ENCODE results near the gene ELOA.

The ELOA gene

GRCh38 chr1:23699280-23700179 lies 43.7 kb upstream of the ELOA start:
- no peak for DNase-seq (ENCODE audit: low read depth)
- TF ChIP-seq, protein P1, sequence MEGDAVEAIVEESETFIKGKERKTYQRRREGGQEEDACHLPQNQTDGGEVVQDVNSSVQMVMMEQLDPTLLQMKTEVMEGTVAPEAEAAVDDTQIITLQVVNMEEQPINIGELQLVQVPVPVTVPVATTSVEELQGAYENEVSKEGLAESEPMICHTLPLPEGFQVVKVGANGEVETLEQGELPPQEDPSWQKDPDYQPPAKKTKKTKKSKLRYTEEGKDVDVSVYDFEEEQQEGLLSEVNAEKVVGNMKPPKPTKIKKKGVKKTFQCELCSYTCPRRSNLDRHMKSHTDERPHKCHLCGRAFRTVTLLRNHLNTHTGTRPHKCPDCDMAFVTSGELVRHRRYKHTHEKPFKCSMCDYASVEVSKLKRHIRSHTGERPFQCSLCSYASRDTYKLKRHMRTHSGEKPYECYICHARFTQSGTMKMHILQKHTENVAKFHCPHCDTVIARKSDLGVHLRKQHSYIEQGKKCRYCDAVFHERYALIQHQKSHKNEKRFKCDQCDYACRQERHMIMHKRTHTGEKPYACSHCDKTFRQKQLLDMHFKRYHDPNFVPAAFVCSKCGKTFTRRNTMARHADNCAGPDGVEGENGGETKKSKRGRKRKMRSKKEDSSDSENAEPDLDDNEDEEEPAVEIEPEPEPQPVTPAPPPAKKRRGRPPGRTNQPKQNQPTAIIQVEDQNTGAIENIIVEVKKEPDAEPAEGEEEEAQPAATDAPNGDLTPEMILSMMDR (conservative IDR thresholded peaks at IDR 0.05; ENCODE audit: low read depth, low read length) = no peak
- no peak overlapping the region for H3K4me3 ChIP-seq (ENCODE audit: low read depth, low read length)

- H3K4me3 ChIP-seq (ENCODE audit: low read depth, low read length) = no peak overlapping the region
- no peak for DNase-seq (ENCODE audit: low read depth)
- TF ChIP-seq, protein P1 (conservative IDR thresholded peaks at IDR 0.05; ENCODE audit: low read depth, low read length) = no peak
Measured at GRCh38 chr1:23701310-23701709, 42.0 kb upstream of the ELOA start.

DNA sequence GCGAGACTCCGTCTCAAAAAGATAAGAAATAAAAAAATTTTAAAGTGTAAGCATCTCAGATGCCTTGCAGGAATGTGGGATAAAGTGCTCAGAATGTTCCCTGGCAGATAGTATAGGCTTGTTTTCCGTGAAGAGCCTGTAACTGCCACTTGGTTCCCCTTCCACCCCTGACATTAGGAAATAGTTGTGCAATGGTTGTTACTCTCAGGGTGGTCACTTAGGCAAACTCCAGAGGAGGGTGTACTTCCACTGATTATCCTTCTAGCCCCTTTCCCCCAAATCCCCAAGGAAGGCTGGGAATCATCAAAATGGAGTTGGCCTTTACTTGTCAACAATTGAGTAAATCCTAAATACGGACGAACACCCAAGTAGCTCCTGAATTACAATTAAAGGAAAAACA lies 41.3 kb upstream of the ELOA start:
- H3K4me3 ChIP-seq (ENCODE audit: low read depth, low read length) = no peak overlapping the region
- TF ChIP-seq, protein P1 (conservative IDR thresholded peaks at IDR 0.05; ENCODE audit: low read depth, low read length) = no peak
- DNase-seq (ENCODE audit: low read depth) = no peak

- no peak for DNase-seq (ENCODE audit: low read depth)
- H3K4me3 ChIP-seq (ENCODE audit: low read depth, low read length) = no peak overlapping the region
- TF ChIP-seq, protein P1 (conservative IDR thresholded peaks at IDR 0.05; ENCODE audit: low read depth, low read length) = no peak
Measured at GRCh38 chr1:23704834-23705495, 38.3 kb upstream of the ELOA start.

DNA sequence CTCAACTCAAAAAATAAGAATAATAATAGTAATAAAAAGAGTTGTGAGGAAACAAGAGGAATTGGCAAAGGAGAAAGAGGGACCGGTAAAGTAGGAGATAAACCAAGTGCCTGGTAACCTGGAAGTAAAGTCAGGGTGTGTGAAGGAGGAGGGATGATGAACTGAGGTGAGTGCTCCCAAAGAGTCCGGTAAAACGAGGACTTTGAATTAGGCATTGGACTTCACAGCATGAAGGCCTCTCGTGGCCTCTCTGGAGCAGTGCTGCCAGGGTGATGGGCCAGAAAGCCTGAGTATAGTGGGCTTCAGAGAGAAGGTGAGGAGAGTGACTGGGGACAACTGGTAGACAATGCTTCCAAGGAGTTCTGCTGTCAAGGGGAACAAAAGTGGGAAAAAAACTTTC lies 34.0 kb upstream of the ELOA start:
- H3K4me3 ChIP-seq (ENCODE audit: low read depth, low read length) = no peak overlapping the region
- DNase-seq (ENCODE audit: low read depth) = no peak
- TF ChIP-seq, protein P1 (conservative IDR thresholded peaks at IDR 0.05; ENCODE audit: low read depth, low read length) = no peak

DNA sequence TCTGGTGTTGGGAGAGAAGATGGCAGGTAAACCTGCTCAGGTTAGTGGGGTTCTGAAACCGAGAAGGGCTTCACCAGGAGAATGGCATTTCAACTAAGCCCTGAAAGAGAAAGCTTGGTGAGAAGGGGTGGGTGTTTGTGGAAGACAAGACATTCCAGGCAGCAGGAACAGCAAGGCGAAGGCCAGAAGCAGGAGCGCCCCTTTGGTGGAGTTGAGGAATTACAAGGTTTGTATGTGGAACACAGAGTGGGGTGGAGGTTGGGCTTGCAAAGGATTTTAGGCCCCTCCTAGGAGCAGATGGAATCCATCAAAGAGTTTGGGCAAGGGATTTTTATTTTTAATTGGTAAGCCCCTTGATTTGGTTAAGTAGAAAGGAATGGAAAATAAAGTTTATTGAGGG lies 24.8 kb upstream of the ELOA start:
- TF ChIP-seq, protein P1 (conservative IDR thresholded peaks at IDR 0.05; ENCODE audit: low read depth, low read length) = peak; percentile 71
- peak; percentile 54 for DNase-seq (ENCODE audit: low read depth)

More for the DNA sequence above, 24.8 kb upstream of the ELOA start:
- no peak overlapping the region for H3K4me3 ChIP-seq (ENCODE audit: low read depth, low read length)
